Kasumi-1 (cell line): ENCODE measurements around the gene RPRML.
"Not testable (repeated sequence)": the region's sequence is repeated elsewhere in the genome, so short reads cannot be mapped to it uniquely, and the experiment has no call there.

Experiments
- DNase-seq, 2 experiments: peaks; one replicate each; lab custom pipeline; 2025; lab: John Stamatoyannopoulos, UW

RPRML gene

DNA sequence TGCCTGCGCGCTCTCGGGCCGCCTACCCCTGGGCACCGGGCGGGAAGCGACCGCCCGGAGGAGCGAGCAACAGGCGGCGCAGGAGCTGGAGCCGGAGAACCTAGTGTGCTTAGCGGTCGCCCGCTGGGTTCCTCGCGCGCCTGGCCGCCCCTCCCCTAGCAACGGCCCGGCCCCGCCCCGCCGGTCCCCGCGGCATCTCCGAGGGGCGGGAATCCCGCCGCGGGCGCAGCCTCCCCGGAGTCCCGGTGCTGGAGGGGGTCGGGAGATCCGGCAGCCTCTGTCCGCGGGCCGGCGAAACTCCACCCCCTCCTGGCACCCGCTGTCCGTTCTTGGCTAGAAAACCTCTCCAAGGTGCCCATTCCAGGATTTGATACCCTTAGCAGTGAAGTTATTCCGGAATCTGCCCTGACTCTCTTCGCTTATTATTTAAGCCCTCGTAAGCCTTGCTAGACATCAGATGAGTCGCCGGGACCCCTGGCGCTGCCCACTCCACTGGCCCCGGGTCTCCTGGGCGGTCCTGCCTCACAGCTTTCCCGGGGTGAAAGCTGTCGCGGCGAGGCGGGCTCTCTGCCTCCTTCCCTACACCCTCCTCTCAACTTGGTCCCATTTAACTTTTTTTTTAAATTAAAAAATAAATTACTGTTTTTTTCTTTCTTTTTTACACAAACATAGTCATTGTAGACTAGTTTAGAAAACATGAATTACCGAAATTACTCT, at the start of gene RPRML:
Gene RPRML, minus strand, starts transcription at position 107 of the 717 bp plus-strand sequence. CDS start 246 bp downstream, outside the sequence.
- peak; percentile 27 to 62 for DNase-seq

DNA sequence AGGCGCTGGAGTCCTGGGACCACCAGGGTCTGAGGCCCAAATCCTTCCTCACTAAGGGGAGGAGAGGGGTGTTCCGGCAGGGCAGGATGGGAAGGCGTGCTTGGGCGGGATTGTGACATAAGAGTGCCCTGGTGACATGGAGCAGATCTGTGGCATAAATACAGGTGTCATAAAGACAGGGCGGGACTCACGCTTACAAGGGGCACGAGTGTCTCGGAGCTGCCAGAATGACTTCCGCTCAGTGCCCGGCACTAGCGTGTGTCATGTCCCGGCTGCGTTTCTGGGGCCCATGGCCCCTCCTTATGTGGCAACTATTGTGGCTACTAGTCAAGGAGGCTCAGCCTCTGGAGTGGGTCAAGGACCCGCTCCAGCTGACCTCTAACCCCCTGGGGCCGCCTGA, 37.9 kb upstream of the RPRML start:
- not testable (repeated sequence) for DNase-seq

DNA sequence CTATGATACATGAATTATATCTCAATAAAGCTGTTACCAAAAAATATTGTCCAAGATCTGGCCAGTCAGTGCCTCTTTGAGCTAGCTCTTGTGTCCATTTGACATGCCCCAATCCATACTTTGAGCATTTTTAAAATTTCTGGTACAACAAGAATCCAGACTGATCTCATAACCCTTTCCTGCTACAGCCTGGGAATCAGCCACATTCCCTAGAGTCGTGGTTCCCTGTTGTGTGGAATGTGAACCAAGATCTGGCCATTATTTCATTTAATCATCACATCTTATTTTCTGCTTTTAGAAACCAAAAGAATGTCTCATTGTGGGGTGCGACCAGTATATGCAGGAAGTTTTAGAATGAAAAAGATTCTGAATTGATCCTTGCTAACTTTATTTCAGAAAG, 34.3 kb upstream of the RPRML start:
- DNase-seq = no peak

DNA sequence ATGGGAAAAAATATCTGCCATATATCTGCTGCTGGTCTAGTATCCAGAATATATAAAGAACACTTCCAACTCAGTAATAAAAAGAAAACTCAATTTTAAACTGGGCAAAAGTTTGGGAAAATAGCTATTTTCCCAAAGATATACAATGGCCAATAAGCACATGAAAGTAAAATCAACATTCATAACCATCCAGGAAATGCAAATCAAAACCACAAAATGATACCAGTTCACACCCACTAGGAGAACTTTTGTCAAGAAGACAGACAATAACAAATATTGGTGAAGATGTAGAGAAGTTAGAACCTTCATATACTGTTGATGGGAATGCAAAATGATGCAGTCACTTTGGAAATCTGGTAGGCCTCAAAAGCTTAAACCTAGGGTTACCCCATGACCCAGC, 33.4 kb upstream of the RPRML start:
- DNase-seq = no peak

DNA sequence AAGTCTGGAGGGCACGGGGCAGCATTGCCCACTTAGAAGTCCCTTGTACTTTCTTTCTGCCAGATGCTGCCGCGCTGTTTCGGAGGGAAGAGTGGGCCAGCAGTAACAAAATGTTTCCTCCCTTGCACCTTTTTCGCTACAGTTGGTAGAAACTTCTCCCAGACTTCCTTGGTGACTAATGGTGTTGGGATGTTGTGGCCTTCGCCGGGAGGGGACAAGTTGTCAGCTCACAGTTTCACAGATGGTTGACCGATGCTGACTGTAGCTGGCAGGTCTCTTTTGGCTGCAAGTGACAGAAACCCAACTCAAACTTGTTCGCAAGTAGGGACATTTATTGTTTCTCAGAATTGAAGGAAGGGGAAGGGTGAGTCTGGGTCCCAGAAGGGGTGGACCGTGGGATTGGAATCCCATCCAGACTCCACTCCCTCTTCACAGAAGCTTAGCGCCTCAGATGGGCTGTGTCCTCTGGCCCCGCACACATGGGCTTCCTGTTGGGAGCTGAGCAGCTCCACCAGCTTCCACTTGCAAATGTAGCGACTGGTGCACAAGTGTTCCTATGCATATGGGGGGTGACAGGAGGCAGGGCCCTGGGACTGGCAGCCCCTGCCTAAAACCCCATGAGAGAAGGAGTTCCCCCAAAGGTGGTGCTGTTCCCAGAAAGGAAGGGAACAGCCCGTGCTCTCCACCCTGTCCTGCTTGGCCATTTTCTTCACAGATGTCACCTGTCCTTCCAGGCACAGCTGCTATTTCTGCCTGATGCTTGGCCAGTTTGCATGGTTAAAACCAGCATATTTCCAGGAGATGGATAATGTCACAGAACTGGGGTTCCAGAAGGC, 30.9 kb upstream of the RPRML start:
- no peak for DNase-seq

DNA sequence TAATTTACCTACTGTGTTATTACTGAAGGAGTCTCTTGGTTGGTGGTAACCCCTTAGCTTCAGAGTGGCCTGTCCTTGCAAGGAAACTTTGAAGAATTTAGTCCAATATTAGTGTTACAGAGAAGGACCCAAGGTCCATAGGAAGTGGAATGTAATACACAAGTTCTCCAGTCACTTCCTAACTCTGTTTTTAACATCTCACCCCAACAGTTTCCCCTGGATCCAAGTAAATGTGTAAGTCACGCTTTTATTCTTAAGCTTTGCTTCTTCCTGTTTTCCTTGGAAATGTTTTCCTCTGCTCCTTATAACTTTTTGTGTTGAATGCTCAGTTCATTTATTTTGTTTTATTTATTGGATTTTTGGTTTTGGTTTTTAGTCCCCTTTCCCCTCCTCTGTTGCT, 25.9 kb upstream of the RPRML start:
- DNase-seq = no peak

DNA sequence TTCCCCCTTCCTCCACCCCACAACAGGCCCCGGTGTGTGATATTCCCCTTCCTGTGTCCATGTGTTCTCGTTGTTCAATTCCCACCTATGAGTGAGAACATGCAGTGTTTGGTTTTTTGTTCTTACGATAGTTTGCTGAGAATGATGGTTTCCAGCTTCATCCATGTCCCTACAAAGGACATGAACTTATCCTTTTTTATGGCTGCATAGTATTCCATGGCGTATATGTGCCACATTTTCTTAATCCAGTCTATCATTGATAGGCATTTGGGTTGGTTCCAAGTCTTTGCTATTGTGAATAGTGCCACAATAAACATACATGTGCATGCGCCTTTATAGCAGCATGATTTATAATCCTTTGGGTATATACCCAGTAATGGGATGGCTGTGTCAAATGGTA, 24.8 kb upstream of the RPRML start:
- not testable (repeated sequence) for DNase-seq

DNA sequence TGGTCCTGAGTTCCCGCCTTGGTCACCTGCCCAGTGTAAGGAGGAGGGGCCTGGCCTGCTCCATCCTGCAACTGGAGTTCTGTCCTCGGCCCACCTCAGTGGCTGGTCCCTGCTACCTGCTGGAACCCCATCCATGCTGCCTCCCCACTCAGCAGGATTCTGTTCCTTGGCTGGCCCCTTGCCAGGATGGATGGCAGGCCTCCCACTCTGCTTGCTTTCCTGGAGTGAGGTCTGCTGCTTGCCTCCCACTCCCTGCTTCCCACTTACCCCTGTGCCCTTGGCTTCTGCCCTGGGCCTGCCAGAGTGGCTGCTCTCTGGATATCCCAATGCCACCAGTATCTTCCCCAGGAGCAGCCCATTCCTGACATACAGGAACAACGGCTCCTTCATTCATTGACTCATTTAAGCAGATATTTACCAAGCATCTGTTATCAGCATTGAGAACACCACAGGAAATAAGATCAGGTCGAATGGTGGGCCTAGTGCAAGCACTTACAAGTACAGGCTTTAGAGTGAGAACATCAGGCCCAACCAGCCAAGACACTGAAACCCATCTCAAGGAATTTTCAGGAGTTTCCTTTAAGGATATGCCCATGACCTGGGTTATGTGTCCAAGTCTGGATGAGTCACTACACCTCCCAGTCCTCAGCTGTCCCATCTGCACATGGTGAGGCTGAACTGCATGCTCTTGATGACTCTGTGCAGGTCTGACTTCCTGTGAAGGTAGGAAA, 17.0 kb upstream of the RPRML start:
- no peak for DNase-seq

DNA sequence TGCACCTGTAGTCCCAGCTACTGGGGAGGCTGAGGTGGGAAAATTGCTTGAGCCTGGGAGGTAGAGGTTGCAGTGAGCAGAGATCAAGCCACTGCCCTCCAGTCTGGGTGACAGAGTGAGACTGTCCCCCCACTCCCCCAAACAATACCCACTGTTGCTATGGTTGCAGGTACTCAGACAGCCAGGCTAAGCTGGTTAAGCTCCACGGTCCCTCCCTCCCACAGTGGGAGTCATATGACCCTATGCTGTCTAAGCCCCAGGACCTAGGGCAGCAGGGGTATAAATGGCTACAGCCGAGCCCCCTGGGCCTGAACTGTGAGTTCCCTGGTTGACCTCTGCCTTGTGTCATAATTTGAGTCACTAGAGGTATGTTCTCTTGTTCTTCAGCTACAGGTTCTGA, 15.9 kb upstream of the RPRML start:
- DNase-seq = no peak

DNA sequence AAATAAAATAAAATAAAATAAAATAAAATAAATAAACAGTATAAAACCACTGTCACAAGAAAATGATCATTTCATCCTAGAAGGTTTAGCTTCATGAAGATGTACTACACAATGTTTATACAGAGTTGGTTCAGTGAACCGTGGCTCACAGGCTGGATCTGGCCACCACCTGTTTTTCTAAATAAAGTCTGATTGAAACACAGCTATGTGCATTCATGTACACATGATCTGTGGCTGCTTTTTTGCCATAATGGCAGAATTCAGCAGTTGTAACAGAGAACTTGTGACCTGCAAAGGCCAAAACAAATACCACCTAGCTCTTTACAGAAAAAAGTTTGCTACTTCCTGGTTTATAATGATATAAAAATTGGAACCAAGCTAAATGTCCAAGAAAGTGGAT, 12.6 kb upstream of the RPRML start:
- no peak for DNase-seq

DNA sequence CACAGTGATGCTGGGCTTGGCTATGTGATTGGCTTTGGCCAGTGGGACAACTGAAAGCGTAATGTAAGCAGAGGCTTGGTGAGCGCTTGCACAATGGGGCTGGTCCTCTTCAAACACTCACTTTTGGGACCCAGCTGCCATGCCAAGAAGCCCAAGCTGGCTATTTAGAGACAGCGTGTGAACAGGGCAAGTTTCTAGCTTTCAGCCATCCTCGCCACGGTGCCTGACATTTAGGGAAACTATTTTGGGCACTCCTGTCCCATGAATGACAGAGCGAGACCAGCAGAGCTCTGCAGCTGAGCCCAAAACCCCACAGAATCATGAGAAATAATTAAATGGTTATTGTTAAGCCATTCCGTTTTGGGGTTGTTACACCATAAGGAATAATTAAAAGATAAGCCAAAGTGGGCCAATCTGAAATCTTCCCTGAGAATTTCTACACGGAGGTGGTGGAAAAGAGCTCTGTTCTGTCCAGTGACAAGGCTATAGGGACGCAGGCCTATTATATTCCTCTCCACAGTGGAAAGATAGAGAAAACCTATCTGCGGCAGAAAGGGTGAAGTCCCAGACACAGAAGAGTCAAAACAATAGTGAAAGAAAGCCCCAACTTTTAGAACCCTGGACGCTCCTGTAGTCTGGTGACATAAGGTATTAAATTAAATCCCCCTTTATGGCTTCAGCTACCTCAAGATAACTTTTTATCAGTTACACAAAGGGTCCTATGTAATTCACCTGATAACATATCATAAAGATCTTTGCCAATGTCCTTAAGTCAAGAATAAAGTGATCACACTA, 10.8 kb upstream of the RPRML start:
- no peak for DNase-seq

DNA sequence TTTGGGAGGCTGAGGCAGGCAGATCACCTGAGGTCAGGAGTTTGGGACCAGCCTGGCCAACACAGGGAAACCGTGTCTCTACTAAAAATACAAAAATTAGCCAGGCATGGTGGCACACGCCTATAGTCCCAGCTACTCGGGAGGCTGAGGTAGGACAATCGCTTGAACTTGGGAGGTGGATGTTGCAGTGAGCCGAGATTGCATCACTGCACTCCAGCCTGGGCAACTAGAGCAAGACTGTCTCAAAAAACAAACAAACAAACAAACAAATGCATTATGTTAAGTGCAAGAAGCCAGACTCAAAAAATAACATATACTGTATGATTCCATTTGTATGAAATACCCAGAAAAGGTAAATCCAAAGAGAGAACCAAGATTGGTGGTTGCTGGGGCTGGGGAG, 8.9 kb upstream of the RPRML start:
- DNase-seq = not testable (repeated sequence)

DNA sequence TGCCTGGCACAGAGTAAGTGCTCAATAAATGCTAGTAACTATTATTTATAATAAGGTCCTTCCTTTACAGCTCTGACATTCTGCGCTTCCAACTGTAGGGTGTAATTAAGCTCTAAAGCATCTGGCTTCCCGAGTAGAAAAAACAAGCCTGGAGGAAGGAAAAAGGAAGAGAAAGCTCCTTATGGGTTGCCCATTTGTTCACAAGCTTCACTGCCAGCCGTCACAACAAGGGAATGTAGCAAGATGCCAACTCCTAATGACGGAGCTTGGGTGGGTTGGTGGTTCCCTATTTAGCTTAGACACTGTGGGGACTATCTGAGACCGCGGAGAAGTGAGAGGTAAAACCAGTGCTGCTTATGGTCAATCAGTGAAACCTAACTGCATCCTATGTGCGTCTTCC, 7.3 kb upstream of the RPRML start:
- no peak for DNase-seq

DNA sequence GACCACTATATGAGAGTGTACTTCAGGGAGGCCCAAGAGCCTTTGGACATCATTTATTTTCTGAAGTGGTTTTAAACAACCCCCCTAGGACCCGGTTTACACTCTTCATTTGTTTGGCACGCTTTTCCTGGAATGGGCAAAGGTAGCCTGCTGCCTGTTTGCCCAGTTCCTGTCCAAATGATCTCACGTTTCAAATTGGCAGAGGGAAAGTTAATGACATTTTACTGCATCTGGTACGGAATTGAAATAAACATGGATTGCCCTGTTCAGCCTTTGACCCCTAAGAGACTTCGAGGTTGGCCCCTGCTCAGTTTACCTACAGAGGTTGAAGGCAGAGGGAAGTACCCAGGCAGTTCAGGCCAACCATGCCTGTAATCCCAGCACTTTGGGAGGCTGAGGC, 5.8 kb upstream of the RPRML start:
- no peak for DNase-seq

DNA sequence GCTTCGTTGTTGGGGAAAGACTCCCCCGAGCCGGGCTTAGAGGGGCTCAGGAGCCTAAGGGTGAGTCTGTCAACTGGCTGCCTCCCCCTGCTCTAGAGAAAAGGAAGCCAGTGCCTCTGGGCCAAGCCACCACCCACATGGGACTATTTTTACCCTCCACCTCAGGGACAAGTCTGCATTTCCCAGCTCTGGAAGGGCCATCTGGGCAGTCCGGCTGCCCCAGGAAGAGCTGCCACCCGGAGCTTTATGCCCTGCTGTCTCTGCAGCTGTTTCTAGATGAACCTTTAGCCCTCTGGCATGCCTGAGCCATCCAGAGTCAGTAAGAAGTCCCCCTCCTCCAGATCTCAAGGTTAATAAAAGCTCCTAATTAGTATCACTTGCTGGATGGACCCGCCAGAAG, 5.3 kb upstream of the RPRML start:
- DNase-seq = no peak

DNA sequence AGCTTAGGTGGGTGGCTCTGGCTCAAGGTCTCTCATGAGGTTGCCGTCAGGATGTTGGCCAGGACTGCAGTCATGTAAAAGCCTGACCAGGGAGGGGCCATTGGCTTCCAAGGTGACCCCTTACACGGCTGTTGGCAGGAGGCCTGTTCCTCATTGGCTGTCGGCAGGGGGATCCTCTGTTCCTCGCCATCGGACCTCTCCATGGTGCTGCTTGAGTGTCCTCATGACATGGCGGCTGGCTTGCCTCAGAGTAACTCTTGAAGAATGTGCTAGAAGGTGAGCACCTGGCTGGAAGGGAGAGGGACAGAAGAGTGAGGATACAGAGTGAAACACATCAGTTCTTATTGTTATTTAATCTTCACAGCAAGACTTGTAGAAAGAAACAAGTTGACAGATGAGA, 4.7 kb upstream of the RPRML start:
- no peak for DNase-seq

DNA sequence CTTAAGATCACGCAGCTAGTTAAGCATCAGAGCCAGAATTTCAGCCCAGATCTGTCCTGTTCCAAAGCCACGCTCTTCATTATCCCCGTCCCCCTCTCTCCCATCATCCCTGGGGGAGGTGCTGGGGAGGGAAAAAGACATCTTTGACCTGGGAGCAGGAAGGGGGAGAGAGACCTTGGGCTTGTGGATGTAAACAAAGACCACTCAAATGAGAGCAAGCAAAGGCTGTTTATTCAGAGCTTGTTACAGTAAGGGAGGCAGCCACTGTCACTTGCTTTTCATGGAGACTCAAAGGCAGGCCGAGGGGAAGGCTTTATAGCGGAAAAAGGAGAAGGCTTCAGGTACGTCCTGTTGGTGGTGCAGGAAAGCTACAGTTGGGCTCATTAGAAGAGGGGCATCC, 3.5 kb upstream of the RPRML start:
- DNase-seq = no peak

DNA sequence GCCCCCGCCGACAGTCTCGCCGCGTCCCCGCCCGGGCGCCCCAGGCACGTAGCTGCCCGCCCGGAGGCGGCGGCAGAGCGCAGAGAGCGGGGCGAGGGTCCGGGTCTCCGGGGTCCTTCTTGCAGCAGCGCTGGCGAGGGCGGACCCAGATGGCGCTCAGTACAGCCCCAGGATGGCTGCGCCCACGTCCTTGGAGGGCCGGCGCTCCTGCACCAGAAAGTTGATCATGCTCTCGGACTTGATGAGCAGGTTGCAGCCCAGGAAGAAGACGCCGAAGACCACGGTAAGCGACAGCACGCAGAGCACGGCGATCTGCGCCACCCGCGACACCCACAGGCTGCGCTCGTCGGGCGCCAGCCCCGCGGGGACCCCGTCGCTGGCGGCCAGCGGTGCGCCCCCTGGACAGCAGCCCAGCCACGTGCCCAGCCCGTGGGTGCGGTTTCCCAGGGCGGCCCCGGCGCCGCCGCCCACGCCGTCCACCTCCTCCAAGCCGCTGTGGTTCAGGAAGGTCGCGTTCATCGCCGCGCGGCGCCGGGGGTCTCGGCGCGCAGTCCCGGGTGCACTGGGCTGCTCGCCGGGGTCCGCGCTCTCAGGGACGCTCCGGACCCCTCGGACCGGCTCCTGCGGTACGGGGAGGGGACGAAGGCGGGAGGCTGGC, 435 bp downstream of the RPRML start:
- no peak for DNase-seq

DNA sequence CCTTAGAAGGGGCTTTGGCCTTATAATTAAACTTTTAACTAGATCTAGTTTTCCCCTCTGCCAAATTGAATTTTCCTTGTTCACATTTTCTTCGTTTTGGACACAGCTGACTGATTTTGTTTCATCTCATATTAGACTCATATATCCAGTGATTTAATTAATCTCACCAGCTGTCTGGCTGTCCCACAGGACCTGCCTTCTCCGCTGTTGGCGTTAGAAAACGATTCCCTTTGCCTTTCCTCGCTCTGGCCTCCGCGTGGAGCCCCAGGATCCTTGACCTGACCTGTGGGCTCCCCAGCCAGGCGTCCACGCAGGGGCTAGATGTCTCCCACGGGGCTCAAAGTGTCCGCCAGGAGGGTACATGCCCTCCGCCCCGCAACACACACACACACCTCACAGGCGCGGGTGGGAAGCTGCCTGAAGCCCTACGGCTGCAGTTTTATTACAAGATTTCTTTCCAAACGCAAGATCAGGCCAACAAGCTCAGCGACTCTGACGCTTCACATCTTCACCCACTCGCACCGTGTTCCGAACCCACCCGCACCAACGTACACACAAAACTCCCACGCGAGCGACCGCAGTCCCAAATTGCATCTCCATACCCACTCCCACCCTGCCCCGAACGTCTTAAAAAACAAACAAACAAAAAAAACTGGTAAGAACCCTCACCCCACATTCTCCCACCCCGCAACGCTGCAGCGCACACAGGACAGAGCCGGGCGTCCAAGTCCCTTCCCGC, 1.1 kb downstream of the RPRML start:
- no peak for DNase-seq

DNA sequence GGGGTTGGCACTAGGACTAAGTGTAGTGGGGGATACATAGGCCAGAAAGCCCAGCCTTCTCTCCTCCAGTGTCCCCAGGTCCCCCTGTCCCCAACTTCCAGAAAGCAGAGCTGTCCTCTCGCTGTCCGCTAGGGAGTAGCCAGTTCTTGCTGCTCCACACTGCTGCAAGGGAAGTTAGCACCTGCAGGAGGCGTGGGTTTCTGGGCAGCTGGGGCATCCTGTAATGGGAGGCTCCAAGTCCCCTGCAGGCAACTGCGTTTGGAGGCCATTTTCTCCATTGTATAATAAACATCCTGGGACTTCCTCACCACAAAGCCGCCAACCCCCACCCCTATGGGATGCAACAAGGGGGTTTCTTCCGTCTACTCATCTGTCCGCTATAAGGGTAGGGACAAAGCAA, 1.7 kb downstream of the RPRML start:
- no peak for DNase-seq
